HL-60 (cell line): Measurements from ENCODE around the gene MYO10.

Experiments
- GABPA ChIP-seq: IDR thresholded peaks from 2 replicates; pipeline ENCODE4 v1.6.1; 2012; ENCODE audit warnings: low read depth
- POLR2AphosphoS5 ChIP-seq: IDR thresholded peaks from 2 replicates; pipeline ENCODE4 v1.6.1; 2012; ENCODE audit warnings: low read depth
- TF ChIP-seq, protein P1 (sequence below): IDR thresholded peaks from one replicate; pipeline ENCODE4 v1.5.1; 2011; ENCODE audit warnings: low read length, control low read depth, inconsistent platforms; ENCODE audit not compliant: insufficient read depth
- TF ChIP-seq, protein P2 (sequence below): IDR thresholded peaks from 2 replicates; pipeline ENCODE4 v1.6.1; 2012; ENCODE audit warnings: low read depth; ENCODE audit not compliant: insufficient replicate concordance

DNA sequence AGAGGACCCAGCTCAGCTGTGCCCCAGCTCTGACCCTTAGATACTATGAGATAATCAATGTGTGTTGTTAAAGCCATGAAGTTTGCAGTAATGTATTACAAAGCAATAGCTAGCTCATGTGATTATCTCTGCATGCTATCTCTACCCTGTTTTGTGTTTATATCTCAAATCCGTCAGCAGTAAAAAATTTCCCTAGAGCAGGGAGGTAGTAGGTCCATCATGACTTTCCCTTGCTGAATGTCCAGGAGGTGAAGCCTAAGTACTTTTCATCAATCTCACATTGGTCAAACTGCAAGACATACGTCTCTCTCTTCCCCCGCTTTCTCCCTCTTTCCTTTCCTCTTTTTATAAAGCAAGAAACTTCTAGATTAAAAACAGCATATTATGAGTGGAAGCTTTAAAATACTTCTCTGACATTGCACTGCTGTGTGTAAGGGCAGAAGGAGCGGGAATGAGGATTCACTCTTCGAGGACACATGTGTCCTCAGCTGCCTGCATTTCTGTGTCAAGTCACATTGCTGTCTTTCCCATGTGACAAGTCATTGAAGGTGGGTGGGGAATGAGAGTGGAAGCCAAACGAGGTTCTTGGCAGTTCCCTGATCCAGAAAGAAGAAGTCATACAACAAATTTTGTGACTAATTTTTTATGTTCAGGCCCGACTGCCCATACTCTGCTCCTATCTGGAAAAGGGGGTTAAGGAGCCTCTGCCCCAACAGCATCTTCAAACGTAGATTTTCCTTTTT is 226.2 kb downstream of the MYO10 start:
- TF ChIP-seq, protein P1, sequence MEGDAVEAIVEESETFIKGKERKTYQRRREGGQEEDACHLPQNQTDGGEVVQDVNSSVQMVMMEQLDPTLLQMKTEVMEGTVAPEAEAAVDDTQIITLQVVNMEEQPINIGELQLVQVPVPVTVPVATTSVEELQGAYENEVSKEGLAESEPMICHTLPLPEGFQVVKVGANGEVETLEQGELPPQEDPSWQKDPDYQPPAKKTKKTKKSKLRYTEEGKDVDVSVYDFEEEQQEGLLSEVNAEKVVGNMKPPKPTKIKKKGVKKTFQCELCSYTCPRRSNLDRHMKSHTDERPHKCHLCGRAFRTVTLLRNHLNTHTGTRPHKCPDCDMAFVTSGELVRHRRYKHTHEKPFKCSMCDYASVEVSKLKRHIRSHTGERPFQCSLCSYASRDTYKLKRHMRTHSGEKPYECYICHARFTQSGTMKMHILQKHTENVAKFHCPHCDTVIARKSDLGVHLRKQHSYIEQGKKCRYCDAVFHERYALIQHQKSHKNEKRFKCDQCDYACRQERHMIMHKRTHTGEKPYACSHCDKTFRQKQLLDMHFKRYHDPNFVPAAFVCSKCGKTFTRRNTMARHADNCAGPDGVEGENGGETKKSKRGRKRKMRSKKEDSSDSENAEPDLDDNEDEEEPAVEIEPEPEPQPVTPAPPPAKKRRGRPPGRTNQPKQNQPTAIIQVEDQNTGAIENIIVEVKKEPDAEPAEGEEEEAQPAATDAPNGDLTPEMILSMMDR: no peak
- TF ChIP-seq, protein P2, sequence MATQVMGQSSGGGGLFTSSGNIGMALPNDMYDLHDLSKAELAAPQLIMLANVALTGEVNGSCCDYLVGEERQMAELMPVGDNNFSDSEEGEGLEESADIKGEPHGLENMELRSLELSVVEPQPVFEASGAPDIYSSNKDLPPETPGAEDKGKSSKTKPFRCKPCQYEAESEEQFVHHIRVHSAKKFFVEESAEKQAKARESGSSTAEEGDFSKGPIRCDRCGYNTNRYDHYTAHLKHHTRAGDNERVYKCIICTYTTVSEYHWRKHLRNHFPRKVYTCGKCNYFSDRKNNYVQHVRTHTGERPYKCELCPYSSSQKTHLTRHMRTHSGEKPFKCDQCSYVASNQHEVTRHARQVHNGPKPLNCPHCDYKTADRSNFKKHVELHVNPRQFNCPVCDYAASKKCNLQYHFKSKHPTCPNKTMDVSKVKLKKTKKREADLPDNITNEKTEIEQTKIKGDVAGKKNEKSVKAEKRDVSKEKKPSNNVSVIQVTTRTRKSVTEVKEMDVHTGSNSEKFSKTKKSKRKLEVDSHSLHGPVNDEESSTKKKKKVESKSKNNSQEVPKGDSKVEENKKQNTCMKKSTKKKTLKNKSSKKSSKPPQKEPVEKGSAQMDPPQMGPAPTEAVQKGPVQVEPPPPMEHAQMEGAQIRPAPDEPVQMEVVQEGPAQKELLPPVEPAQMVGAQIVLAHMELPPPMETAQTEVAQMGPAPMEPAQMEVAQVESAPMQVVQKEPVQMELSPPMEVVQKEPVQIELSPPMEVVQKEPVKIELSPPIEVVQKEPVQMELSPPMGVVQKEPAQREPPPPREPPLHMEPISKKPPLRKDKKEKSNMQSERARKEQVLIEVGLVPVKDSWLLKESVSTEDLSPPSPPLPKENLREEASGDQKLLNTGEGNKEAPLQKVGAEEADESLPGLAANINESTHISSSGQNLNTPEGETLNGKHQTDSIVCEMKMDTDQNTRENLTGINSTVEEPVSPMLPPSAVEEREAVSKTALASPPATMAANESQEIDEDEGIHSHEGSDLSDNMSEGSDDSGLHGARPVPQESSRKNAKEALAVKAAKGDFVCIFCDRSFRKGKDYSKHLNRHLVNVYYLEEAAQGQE: no peak
- no peak for TF ChIP-seq GABPA
- no peak for TF ChIP-seq POLR2AphosphoS5
